ENCODE data around the gene GPR31.

- TF ChIP-seq EZH2 (IDR thresholded peaks at IDR 0.05; ENCODE audit: borderline replicate concordance, insufficient read depth, low read length, poor library complexity, severe bottlenecking) (no peak), EP300 (conservative IDR thresholded peaks at IDR 0.05; ENCODE audit: poor library complexity, severe bottlenecking) (no peak), CTCF (IDR thresholded peaks at IDR 0.05; ENCODE audit: poor library complexity, severe bottlenecking) (no peak), POLR2AphosphoS5 (IDR thresholded peaks at IDR 0.05) (no peak), TAF1 (IDR thresholded peaks at IDR 0.05; ENCODE audit: low read depth) (no peak), RAD21 (conservative IDR thresholded peaks at IDR 0.05) (no peak), SMC3 (conservative IDR thresholded peaks at IDR 0.05; ENCODE audit: poor library complexity) (no peak)
Observed at GRCh38 chr6:167112421-167112820, 45.4 kb downstream of the GPR31 start.
